ENCODE results near the gene TMBIM1. TPM values are rescaled to one million over a fixed set of nuclear protein-coding genes. Genes with fewer than 3 reads are reported as not detected.

Gene TMBIM1
- 18.7 TPM for polyA plus RNA-seq (2013, experiment 1 of 4)
- polyA plus RNA-seq (2013, experiment 2 of 4), result 19.1 TPM
- 14.6 TPM for polyA plus RNA-seq (2013, experiment 3 of 4)
- 18.9 TPM for polyA plus RNA-seq (2013, experiment 4 of 4)

DNA sequence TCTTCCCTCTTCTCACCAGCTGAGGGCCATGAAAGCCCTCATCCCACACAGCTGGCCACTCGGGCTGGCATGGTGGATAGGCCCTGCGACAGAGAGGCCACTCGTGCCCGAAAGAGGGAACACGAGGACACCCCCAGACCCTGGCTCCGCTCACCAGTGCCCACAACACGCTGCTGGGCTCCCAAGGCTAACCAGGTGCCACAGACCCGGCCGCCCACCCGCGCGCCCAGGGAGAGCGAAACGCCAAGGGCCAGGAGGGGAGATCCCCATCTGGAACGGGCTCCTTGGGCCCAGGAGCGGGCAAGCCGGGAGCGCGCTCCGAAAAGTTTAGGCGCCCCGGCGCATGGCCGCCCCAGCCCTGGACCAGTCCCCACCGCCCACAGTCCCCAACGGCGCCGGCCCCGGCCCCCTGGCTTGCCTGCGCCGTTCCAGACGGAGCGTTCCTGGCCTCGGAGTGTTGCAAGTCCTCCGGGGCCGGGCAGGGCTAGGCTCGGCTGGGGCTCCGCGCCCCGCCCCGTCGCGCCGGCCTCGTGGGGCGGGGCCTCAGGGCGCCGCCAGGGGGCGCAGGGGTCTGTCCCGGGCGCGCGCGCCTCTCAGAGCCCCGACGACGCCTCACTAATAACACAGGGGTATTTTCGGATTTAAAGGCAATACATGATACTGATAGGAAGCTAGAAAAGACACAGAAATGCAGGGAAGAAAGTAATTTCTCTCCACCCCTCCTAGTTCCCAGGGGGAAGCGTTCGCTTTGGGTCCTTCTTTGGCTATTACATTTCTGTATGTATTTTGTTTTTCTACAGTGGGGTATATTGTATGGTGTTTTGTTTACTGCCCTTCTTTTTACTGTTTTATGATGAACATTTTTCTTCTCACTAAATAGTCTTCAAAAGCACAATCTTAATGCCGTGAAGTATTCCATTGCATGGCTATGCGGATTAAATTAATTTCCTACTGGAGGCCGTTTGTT, at the start of gene TMBIM1:
Gene TMBIM1, minus strand, starts transcription at position 456 of the 967 bp plus-strand sequence. CDS start 10,362 bp downstream, outside the sequence.
- no peaks in the 10 kb centered on the region for H3K9me3 ChIP-seq (ENCODE audit: control insufficient read depth, low read length)
- no peak within 1 kb of the TSS for H3K27ac ChIP-seq (ENCODE audit: insufficient read depth, low read depth, low read length, poor library complexity, severe bottlenecking)
- WGBS, 2 experiments, result 19 to 20% methylated on average over 59 to 63 of the region's 63 CpGs
- H3K27me3 ChIP-seq (ENCODE audit: control insufficient read depth, insufficient read depth, low read length, poor library complexity, severe bottlenecking), result peaks cover 5% of the 10 kb centered on the region
- H3K36me3 ChIP-seq (ENCODE audit: control insufficient read depth, insufficient read depth, low read length), result no peaks in the 10 kb centered on the region
- peak within 1 kb of the TSS; percentile 55 for H3K4me3 ChIP-seq (ENCODE audit: insufficient read depth, low read depth, low read length)
- H3K4me1 ChIP-seq (ENCODE audit: control insufficient read depth, insufficient read depth, low read length), result peaks cover 9% of the 10 kb centered on the region

DNA sequence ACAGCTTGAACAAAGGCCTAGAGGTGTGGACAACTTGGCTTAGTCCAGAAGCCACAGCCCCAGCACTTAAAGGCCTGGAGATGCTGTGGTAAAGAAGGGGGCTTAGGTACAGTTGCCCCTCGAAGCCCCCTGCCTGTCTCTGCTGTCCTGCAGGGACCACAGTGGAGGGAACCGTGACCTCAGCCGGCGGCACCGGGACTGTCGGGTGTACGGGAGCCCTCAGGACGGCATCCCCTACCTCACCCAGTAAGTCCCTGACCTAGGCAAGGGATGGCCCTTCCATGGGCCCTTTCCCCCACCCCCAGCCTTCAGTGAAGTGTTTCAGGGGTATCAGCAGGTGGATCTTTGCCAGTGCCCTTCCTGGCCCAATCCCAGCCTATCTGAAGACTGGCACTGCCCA, 49.1 kb upstream of the TMBIM1 start:
- H3K4me1 ChIP-seq (ENCODE audit: control insufficient read depth, insufficient read depth, low read length), result peaks cover 4% of the 10 kb centered on the region
- WGBS, 2 experiments, result 95% methylated on average over 8 of the region's 8 CpGs
- peaks cover 4% of the 10 kb centered on the region for H3K36me3 ChIP-seq (ENCODE audit: control insufficient read depth, insufficient read depth, low read length)
- H3K27me3 ChIP-seq (ENCODE audit: control insufficient read depth, insufficient read depth, low read length, poor library complexity, severe bottlenecking), result no peaks in the 10 kb centered on the region
- H3K9me3 ChIP-seq (ENCODE audit: control insufficient read depth, low read length), result no peaks in the 10 kb centered on the region
- H3K27ac ChIP-seq (ENCODE audit: insufficient read depth, low read depth, low read length, poor library complexity, severe bottlenecking), result no peak overlapping the region
- no peak overlapping the region for H3K4me3 ChIP-seq (ENCODE audit: insufficient read depth, low read depth, low read length)

- Histone ChIP-seq H3K27me3 (ENCODE audit: control insufficient read depth, insufficient read depth, low read length, poor library complexity, severe bottlenecking) (no peaks in the 10 kb centered on the region), H3K9me3 (ENCODE audit: control insufficient read depth, low read length) (no peaks in the 10 kb centered on the region), H3K4me1 (ENCODE audit: control insufficient read depth, insufficient read depth, low read length) (peaks cover 4% of the 10 kb centered on the region), H3K27ac (ENCODE audit: insufficient read depth, low read depth, low read length, poor library complexity, severe bottlenecking) (no peak overlapping the region), H3K36me3 (ENCODE audit: control insufficient read depth, insufficient read depth, low read length) (peaks cover 4% of the 10 kb centered on the region), H3K4me3 (ENCODE audit: insufficient read depth, low read depth, low read length) (no peak overlapping the region)
- 90 to 93% methylated on average over 9 of the region's 9 CpGs for WGBS, 2 experiments
These were observed 48.4 kb upstream of the TMBIM1 start for GRCh38 chr2:218340656-218341055.

DNA sequence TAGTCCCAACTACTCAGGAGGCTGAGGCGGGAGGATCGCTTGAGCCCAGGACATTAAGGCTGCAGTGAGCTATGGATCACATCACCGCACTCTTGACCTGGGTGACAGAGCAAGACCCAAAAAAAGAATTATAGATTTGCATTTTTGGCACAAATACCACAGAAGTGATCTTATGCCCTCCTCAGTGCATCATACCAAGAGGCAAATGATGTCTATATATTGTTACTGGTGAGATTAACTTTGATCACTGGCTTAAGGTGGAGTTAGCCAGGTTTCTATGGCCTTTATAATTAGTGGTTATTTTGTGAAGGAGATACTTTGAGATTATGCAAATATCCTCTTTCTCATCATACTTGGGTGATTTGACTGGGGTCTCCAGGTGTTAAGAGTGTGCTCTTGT, 42.2 kb upstream of the TMBIM1 start:
- no peak overlapping the region for H3K4me3 ChIP-seq (ENCODE audit: insufficient read depth, low read depth, low read length)

GRCh38 chr2:218332920-218333645, 40.8 kb upstream of the TMBIM1 start:
- Histone ChIP-seq H3K4me1 (ENCODE audit: control insufficient read depth, insufficient read depth, low read length) (peaks cover 4% of the 10 kb centered on the region), H3K9me3 (ENCODE audit: control insufficient read depth, low read length) (no peaks in the 10 kb centered on the region), H3K27ac (ENCODE audit: insufficient read depth, low read depth, low read length, poor library complexity, severe bottlenecking) (no peak overlapping the region), H3K36me3 (ENCODE audit: control insufficient read depth, insufficient read depth, low read length) (no peaks in the 10 kb centered on the region), H3K4me3 (ENCODE audit: insufficient read depth, low read depth, low read length) (no peak overlapping the region), H3K27me3 (ENCODE audit: control insufficient read depth, insufficient read depth, low read length, poor library complexity, severe bottlenecking) (no peaks in the 10 kb centered on the region)
- 85 to 88% methylated on average over 16 of the region's 16 CpGs for WGBS, 2 experiments

More for the DNA sequence above, 42.2 kb upstream of the TMBIM1 start:
- Histone ChIP-seq H3K27me3 (ENCODE audit: control insufficient read depth, insufficient read depth, low read length, poor library complexity, severe bottlenecking) (no peaks in the 10 kb centered on the region), H3K9me3 (ENCODE audit: control insufficient read depth, low read length) (no peaks in the 10 kb centered on the region), H3K36me3 (ENCODE audit: control insufficient read depth, insufficient read depth, low read length) (no peaks in the 10 kb centered on the region), H3K4me1 (ENCODE audit: control insufficient read depth, insufficient read depth, low read length) (peaks cover 2% of the 10 kb centered on the region), H3K27ac (ENCODE audit: insufficient read depth, low read depth, low read length, poor library complexity, severe bottlenecking) (no peak overlapping the region)
- WGBS, 2 experiments, result 96 to 97% methylated on average over 3 of the region's 3 CpGs

DNA sequence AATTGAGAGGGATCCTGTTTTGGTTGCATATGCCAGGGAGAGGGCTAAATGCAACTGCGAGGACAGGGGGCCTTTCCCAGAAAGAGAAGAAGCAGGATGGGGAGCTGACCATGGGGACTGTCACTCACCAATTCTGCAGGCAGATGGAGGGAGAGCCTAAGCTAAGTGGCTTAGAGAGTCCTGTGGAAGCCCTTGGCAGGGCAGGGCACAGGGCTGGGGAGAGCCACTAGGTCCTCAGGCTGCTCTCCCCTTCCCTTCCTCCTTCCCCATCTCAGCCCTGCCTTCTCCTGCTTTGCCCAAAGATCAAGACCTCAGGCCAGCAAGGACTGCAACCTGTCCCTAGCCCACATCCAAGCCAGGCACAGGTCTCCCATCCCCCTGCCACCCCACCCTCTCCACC, 40.0 kb upstream of the TMBIM1 start:
- no peaks in the 10 kb centered on the region for H3K27me3 ChIP-seq (ENCODE audit: control insufficient read depth, insufficient read depth, low read length, poor library complexity, severe bottlenecking)
- no peaks in the 10 kb centered on the region for H3K36me3 ChIP-seq (ENCODE audit: control insufficient read depth, insufficient read depth, low read length)
- no peak overlapping the region for H3K4me3 ChIP-seq (ENCODE audit: insufficient read depth, low read depth, low read length)
- 81 to 86% methylated on average over 1 of the region's 1 CpG for WGBS, 2 experiments
- H3K27ac ChIP-seq (ENCODE audit: insufficient read depth, low read depth, low read length, poor library complexity, severe bottlenecking), result no peak overlapping the region
- H3K9me3 ChIP-seq (ENCODE audit: control insufficient read depth, low read length), result no peaks in the 10 kb centered on the region
- peaks cover 7% of the 10 kb centered on the region for H3K4me1 ChIP-seq (ENCODE audit: control insufficient read depth, insufficient read depth, low read length)

- Histone ChIP-seq H3K27me3 (ENCODE audit: control insufficient read depth, insufficient read depth, low read length, poor library complexity, severe bottlenecking) (no peaks in the 10 kb centered on the region), H3K4me3 (ENCODE audit: insufficient read depth, low read depth, low read length) (no peak overlapping the region), H3K36me3 (ENCODE audit: control insufficient read depth, insufficient read depth, low read length) (no peaks in the 10 kb centered on the region), H3K4me1 (ENCODE audit: control insufficient read depth, insufficient read depth, low read length) (peaks cover 9% of the 10 kb centered on the region), H3K27ac (ENCODE audit: insufficient read depth, low read depth, low read length, poor library complexity, severe bottlenecking) (no peak overlapping the region), H3K9me3 (ENCODE audit: control insufficient read depth, low read length) (no peaks in the 10 kb centered on the region)
- WGBS, 2 experiments, result 83 to 88% methylated on average over 8 of the region's 8 CpGs
These were observed 39.4 kb upstream of the TMBIM1 start for GRCh38 chr2:218331745-218332144.

DNA sequence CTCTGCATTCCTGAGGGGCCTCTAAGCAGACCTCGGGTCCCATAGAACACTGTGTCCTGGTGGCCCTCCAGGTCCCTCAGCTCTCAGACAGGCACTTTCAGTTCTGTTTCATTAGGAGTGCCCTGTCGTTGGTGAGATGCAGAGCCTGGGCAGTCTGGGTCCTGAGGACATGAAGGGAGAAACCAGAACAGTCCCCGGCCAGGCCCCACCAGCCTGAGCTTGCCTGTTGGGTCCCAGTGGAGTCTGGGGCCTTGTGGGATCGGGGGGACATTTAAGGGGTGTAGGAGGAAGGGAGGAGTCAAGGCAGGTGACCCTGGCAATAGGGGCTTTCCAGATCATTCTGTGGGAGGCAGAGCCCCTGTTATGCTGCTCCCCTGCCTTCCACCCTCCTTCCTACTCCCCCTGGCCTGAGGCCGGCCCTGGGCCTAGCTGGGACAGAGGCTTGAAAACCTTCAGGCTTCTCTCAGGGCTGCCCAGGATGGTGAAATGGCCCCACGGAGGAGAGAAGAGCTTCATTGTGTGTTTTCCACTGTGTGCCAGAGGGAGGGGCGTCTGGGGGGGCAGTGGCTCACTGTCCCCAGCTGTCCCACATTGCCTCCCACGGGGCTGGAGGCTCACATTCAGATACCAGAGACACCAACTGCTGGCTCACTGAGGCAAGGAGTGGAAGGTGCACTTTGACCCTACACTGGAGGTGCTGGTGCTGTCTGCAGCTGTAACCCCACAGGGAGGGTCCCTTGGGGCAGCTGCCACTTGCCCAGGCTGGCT, 37.7 kb upstream of the TMBIM1 start:
- H3K36me3 ChIP-seq (ENCODE audit: control insufficient read depth, insufficient read depth, low read length), result no peaks in the 10 kb centered on the region
- no peak overlapping the region for H3K4me3 ChIP-seq (ENCODE audit: insufficient read depth, low read depth, low read length)
- no peaks in the 10 kb centered on the region for H3K9me3 ChIP-seq (ENCODE audit: control insufficient read depth, low read length)
- 81 to 82% methylated on average over 8 of the region's 8 CpGs for WGBS, 2 experiments
- H3K27me3 ChIP-seq (ENCODE audit: control insufficient read depth, insufficient read depth, low read length, poor library complexity, severe bottlenecking), result no peaks in the 10 kb centered on the region
- no peak overlapping the region for H3K27ac ChIP-seq (ENCODE audit: insufficient read depth, low read depth, low read length, poor library complexity, severe bottlenecking)
- H3K4me1 ChIP-seq (ENCODE audit: control insufficient read depth, insufficient read depth, low read length), result peaks cover 22% of the 10 kb centered on the region

GRCh38 chr2:218329027-218329825, 36.9 kb upstream of the TMBIM1 start:
- no peak overlapping the region for H3K4me3 ChIP-seq (ENCODE audit: insufficient read depth, low read depth, low read length)
- H3K9me3 ChIP-seq (ENCODE audit: control insufficient read depth, low read length), result no peaks in the 10 kb centered on the region
- no peaks in the 10 kb centered on the region for H3K27me3 ChIP-seq (ENCODE audit: control insufficient read depth, insufficient read depth, low read length, poor library complexity, severe bottlenecking)
- H3K36me3 ChIP-seq (ENCODE audit: control insufficient read depth, insufficient read depth, low read length), result no peaks in the 10 kb centered on the region
- H3K27ac ChIP-seq (ENCODE audit: insufficient read depth, low read depth, low read length, poor library complexity, severe bottlenecking), result no peak overlapping the region
- peaks cover 26% of the 10 kb centered on the region for H3K4me1 ChIP-seq (ENCODE audit: control insufficient read depth, insufficient read depth, low read length)
- WGBS, 2 experiments, result 91% methylated on average over 18 of the region's 18 CpGs
